IMR-90 (cell line): ENCODE data around the gene CYP27C1. TPM values are rescaled to one million over a fixed set of nuclear protein-coding genes. Genes with fewer than 3 reads are reported as not detected.

Experiments used
- ATAC-seq: fragments of 200-7000 bp; cut with Tn5 transposase; 2 replicates; pipeline ENCODE4 v1.9.1; 2020; ENCODE audit warnings: low read depth, mild to moderate bottlenecking, moderate library complexity
- BruUV-seq: library from RNA; stranded (reverse); fragments of 400-500 nt; replicated peaks from 2 replicates; lab custom pipeline; 2021; lab: Mats Ljungman, UMichigan
- CTCF ChIA-PET: fragments of 300-600 bp; formaldehyde crosslinking; extraction: SDS; loops from one replicate; lab custom pipeline; 2021; ENCODE audit warnings: antibody characterized with exemption; lab: Yijun Ruan, JAX
- POLR2A ChIA-PET: fragments of 300-600 bp; sonication (Branson Sonifier 250); formaldehyde crosslinking; loops from one replicate; lab custom pipeline; 2022; ENCODE audit warnings: antibody characterized with exemption; ENCODE audit not compliant: unreplicated experiment; lab: Charles Lee
- DNase-seq: peaks from one replicate; pipeline ENCODE4 v3.0.0; 2013
- H2AFZ ChIP-seq: replicated peaks from 2 replicates; pipeline ENCODE3; 2013; ENCODE audit warnings: low read length, mild to moderate bottlenecking; ENCODE audit not compliant: poor library complexity
- H2AK5ac ChIP-seq: 2 replicates; pipeline ENCODE4 v1.6.1; 2013; ENCODE audit warnings: low read depth, low read length, inconsistent platforms
- H2AK9ac ChIP-seq: replicated peaks from 2 replicates; pipeline ENCODE3; 2013; ENCODE audit warnings: mild to moderate bottlenecking, low read depth, low read length, moderate library complexity; ENCODE audit not compliant: poor library complexity
- H2BK120ac ChIP-seq: 2 replicates; pipeline ENCODE4 v1.6.1; 2013; ENCODE audit warnings: low read depth, low read length, inconsistent platforms
- H2BK15ac ChIP-seq: 3 replicates; pipeline ENCODE4 v1.6.1; 2013; ENCODE audit warnings: low read depth, low read length, inconsistent platforms
- H2BK20ac ChIP-seq: 2 replicates; pipeline ENCODE4 v1.6.1; 2013; ENCODE audit warnings: low read depth, mild to moderate bottlenecking, inconsistent platforms, low read length, moderate library complexity
- H2BK5ac ChIP-seq: 2 replicates; pipeline ENCODE4 v1.6.1; 2013; ENCODE audit warnings: mild to moderate bottlenecking, low read depth, low read length, inconsistent platforms; ENCODE audit not compliant: poor library complexity, severe bottlenecking
- H3K14ac ChIP-seq: replicated peaks from 2 replicates; pipeline ENCODE4 v1.6.1; 2013; ENCODE audit warnings: low read depth, low read length, inconsistent platforms
- H3K18ac ChIP-seq: 2 replicates; pipeline ENCODE4 v1.6.1; 2013; ENCODE audit warnings: low read depth, low read length, control low read depth
- H3K23ac ChIP-seq: 2 replicates; pipeline ENCODE4 v1.6.1; 2013; ENCODE audit warnings: low read depth, low read length, inconsistent platforms
- H3K27ac ChIP-seq: 2 replicates; pipeline ENCODE4 v1.5.1; 2013; ENCODE audit warnings: mild to moderate bottlenecking, control low read depth, low read length; ENCODE audit not compliant: insufficient read depth
- H3K27me3 ChIP-seq: 2 replicates; pipeline ENCODE4 v1.6.1; 2013; ENCODE audit warnings: low read length; ENCODE audit not compliant: control insufficient read depth, insufficient read depth
- H3K36me3 ChIP-seq: 2 replicates; pipeline ENCODE4 v1.6.1; 2013; ENCODE audit warnings: low read length, mixed read lengths; ENCODE audit not compliant: control insufficient read depth, insufficient read depth
- H3K4ac ChIP-seq: 2 replicates; pipeline ENCODE4 v1.6.1; 2013; ENCODE audit warnings: low read depth, low read length, inconsistent platforms
- H3K4me1 ChIP-seq: 2 replicates; pipeline ENCODE4 v1.6.1; 2013; ENCODE audit warnings: low read length, mixed read lengths; ENCODE audit not compliant: control insufficient read depth, insufficient read depth
- H3K4me2 ChIP-seq: 2 replicates; pipeline ENCODE4 v1.6.1; 2013; ENCODE audit warnings: low read depth, mild to moderate bottlenecking, control low read depth, low read length, moderate library complexity
- H3K4me3 ChIP-seq: 2 replicates; pipeline ENCODE4 v1.5.1; 2013; ENCODE audit warnings: low read depth, mild to moderate bottlenecking, control low read depth, low read length, moderate library complexity; ENCODE audit not compliant: insufficient read depth
- H3K56ac ChIP-seq: 2 replicates; pipeline ENCODE4 v1.6.1; 2013; ENCODE audit warnings: low read length, inconsistent platforms; ENCODE audit not compliant: insufficient read depth; ENCODE audit errors: extremely low read depth
- H3K79me1 ChIP-seq, 2 experiments: 2 replicates each; pipeline ENCODE4 v1.6.1; 2013; ENCODE audit warnings: low read length in 2 of 2, inconsistent platforms in 1 of 2, low read depth in 1 of 2
- H3K9ac ChIP-seq: 2 replicates; pipeline ENCODE4 v1.6.1; 2013; ENCODE audit warnings: low read depth, low read length, control low read depth
- H3K9me1 ChIP-seq: 2 replicates; pipeline ENCODE4 v1.6.1; 2013; ENCODE audit warnings: low read length, inconsistent platforms; ENCODE audit not compliant: insufficient read depth
- H3K9me3 ChIP-seq: 2 replicates; pipeline ENCODE4 v1.6.1; 2013; ENCODE audit warnings: low read length; ENCODE audit not compliant: control insufficient read depth, insufficient read depth
- H4K20me1 ChIP-seq: 2 replicates; pipeline ENCODE4 v1.6.1; 2013; ENCODE audit warnings: low read length, inconsistent platforms; ENCODE audit not compliant: insufficient read depth
- H4K5ac ChIP-seq: 2 replicates; pipeline ENCODE4 v1.6.1; 2013; ENCODE audit warnings: mild to moderate bottlenecking, low read depth, low read length, control low read depth
- H4K8ac ChIP-seq, 2 experiments: 2 replicates each; pipeline ENCODE4 v1.6.1; 2013; ENCODE audit warnings: low read depth in 2 of 2, low read length in 2 of 2, control low read depth in 1 of 2, inconsistent platforms in 1 of 2
- H4K91ac ChIP-seq: 2 replicates; pipeline ENCODE4 v1.6.1; 2013; ENCODE audit warnings: low read depth, low read length, inconsistent platforms; ENCODE audit not compliant: insufficient read depth
- BHLHE40 ChIP-seq: fragments of 150-350 bp; IDR thresholded peaks from 2 replicates; pipeline ENCODE4 v1.6.1; 2016; ENCODE audit warnings: mild to moderate bottlenecking, low read depth, low read length
- CEBPB ChIP-seq: IDR thresholded peaks from 2 replicates; pipeline ENCODE4 v1.6.1; 2012; ENCODE audit warnings: low read depth, low read length, improper control_type of control experiment
- CHD1 ChIP-seq: IDR thresholded peaks from 2 replicates; pipeline ENCODE4 v1.6.1; 2012; ENCODE audit warnings: low read depth, low read length, improper control_type of control experiment
- CTCF ChIP-seq: conservative IDR thresholded peaks from 2 replicates; pipeline ENCODE4 v1.5.1; 2012; ENCODE audit warnings: mild to moderate bottlenecking, low read depth, low read length, improper control_type of control experiment
- ELK1 ChIP-seq: fragments of 150-350 bp; IDR thresholded peaks from 2 replicates; pipeline ENCODE4 v1.6.1; 2016; ENCODE audit warnings: low read depth, mild to moderate bottlenecking, low read length, moderate library complexity, borderline replicate concordance
- FOS ChIP-seq: fragments of 150-350 bp; IDR thresholded peaks from 2 replicates; pipeline ENCODE4 v1.6.1; 2016; ENCODE audit warnings: low read depth, low read length
- MAFK ChIP-seq: IDR thresholded peaks from 2 replicates; pipeline ENCODE4 v1.6.1; 2012; ENCODE audit warnings: low read depth, low read length, improper control_type of control experiment
- MAZ ChIP-seq: IDR thresholded peaks from 2 replicates; pipeline ENCODE4 v1.6.1; 2012; ENCODE audit warnings: low read depth, mild to moderate bottlenecking, low read length, improper control_type of control experiment, moderate library complexity, borderline replicate concordance
- MXI1 ChIP-seq: IDR thresholded peaks from 2 replicates; pipeline ENCODE4 v1.6.1; 2012; ENCODE audit warnings: low read depth, mild to moderate bottlenecking, low read length, moderate library complexity, borderline replicate concordance
- NFE2L2 ChIP-seq: fragments of 150-350 bp; IDR thresholded peaks from 2 replicates; pipeline ENCODE4 v1.6.1; 2016; ENCODE audit warnings: low read depth, mild to moderate bottlenecking, low read length
- POLR2A ChIP-seq: IDR thresholded peaks from 2 replicates; pipeline ENCODE4 v1.6.1; 2012; ENCODE audit warnings: mild to moderate bottlenecking, low read depth, low read length
- RAD21 ChIP-seq: IDR thresholded peaks from 2 replicates; pipeline ENCODE4 v1.6.1; 2012; ENCODE audit warnings: low read length, improper control_type of control experiment
- RCOR1 ChIP-seq: IDR thresholded peaks from 2 replicates; pipeline ENCODE4 v1.6.1; 2012; ENCODE audit warnings: mild to moderate bottlenecking, low read length, improper control_type of control experiment; ENCODE audit not compliant: insufficient replicate concordance
- RFX5 ChIP-seq: IDR thresholded peaks from 2 replicates; pipeline ENCODE4 v1.8.0; 2012; ENCODE audit warnings: low read depth, mild to moderate bottlenecking, low read length, moderate library complexity
- SMC3 ChIP-seq: fragments of 150-350 bp; IDR thresholded peaks from 2 replicates; pipeline ENCODE4 v1.6.1; 2016; ENCODE audit warnings: low read depth, mild to moderate bottlenecking, antibody characterized with exemption, low read length, moderate library complexity
- USF2 ChIP-seq: fragments of 150-350 bp; IDR thresholded peaks from 2 replicates; pipeline ENCODE4 v1.6.1; 2017; ENCODE audit warnings: mild to moderate bottlenecking, antibody characterized with exemption, low read length, low read depth
- WGBS, 2 experiments: methylation state at CpG; one replicate each; pipeline versions ENCODE4 v1.1.5 to v1.1.7; 2013; ENCODE audit warnings: missing lambda C conversion rate in 2 of 2; ENCODE audit not compliant: insufficient read length in 1 of 2; ENCODE audit errors: extremely low coverage in 2 of 2; 5-methylcytosine and 5-hydroxymethylcytosine counted together
- dilution Hi-C: fragments of 300-500 bp; cut with HindIII; formaldehyde crosslinking; loops from one replicate; pipeline ENCODE4 v1.14.3; 2018; ENCODE audit warnings: low sequenced_read_pairs; ENCODE audit not compliant: unreplicated experiment
- in situ Hi-C: fragments of 300-500 bp; cut with MboI; formaldehyde crosslinking; loops from 3 replicates; pipeline ENCODE4 v1.14.3; 2019; ENCODE audit warnings: low sequenced_read_pairs, inconsistent platforms, mixed read lengths
- intact Hi-C: fragments of 100-400 bp; cut with micrococcal nuclease; formaldehyde crosslinking; loops from 2 replicates; pipeline ENCODE4 v1.10.0; 2022
- polyA plus RNA-seq, 3 experiments: library from polyadenylated mRNA; depleted of rRNA; stranded (reverse); fragments of >200 nt; gene quantifications; 2 replicates each; pipeline ENCODE4 v1.2.3, GENCODE V29; 2012; ENCODE audit warnings: low replicate concordance in 1 of 3
- total RNA-seq: library from RNA; depleted of rRNA; stranded (reverse); fragments of >200 nt; gene quantifications from 2 replicates; pipeline ENCODE4 v1.2.3, GENCODE V29; 2012

Gene CYP27C1
- total and polyA plus RNA-seq, 2 of the 4 experiments (the other 2 are of a cell fraction): not detected

- CTCF ChIA-PET: no interaction called here
- H2BK5ac ChIP-seq: no peak overlapping the region
- intact Hi-C loops (no loop called here), in situ Hi-C loops (no loop called here), dilution Hi-C loops (no loop called here)
- H2AK9ac ChIP-seq: no peak overlapping the region
- no peaks in the 10 kb centered on the region for H4K20me1 ChIP-seq
- no peak overlapping the region for H2BK20ac ChIP-seq
- H3K36me3 ChIP-seq: no peaks in the 10 kb centered on the region
- H3K23ac ChIP-seq: no peak overlapping the region
- H3K18ac ChIP-seq: no peak overlapping the region
- no peaks in the 10 kb centered on the region for H3K79me1 ChIP-seq
- no peak overlapping the region for H3K14ac ChIP-seq
- no peak overlapping the region for H3K56ac ChIP-seq
- WGBS, 2 experiments: no CpG with 5 or more reads among the region's 4 CpGs
- BruUV-seq: no TSS peak
- no peak overlapping the region for H4K5ac ChIP-seq
- no peaks in the 10 kb centered on the region; the same call in 1 of the 2 replicates for H3K9me3 ChIP-seq
- DNase-seq (peak; percentile 19), ATAC-seq (peak; percentile 73)
- H3K9ac ChIP-seq: no peak overlapping the region
- H3K4ac ChIP-seq: no peak overlapping the region
- no peak overlapping the region for H2AFZ ChIP-seq
- no peaks in the 10 kb centered on the region for H3K9me1 ChIP-seq
- H2BK120ac ChIP-seq: no peak overlapping the region
- POLR2A ChIA-PET: no interaction called here
- H3K4me1 ChIP-seq: no peaks in the 10 kb centered on the region; the same call in 1 of the 2 replicates
- H3K27me3 ChIP-seq: peaks cover 15% of the 10 kb centered on the region
- TF ChIP-seq ELK1 (no peak), NFE2L2 (no peak), SMC3 (no peak), CHD1 (no peak), POLR2A (no peak), RCOR1 (no peak), MXI1 (no peak), MAZ (no peak), FOS (no peak), RFX5 (no peak), USF2 (no peak), MAFK (no peak), BHLHE40 (no peak), CEBPB (no peak), CTCF (no peak), RAD21 (no peak)
- no peak overlapping the region for H3K27ac ChIP-seq
- no peak overlapping the region for H2BK15ac ChIP-seq
- no peak overlapping the region for H4K8ac ChIP-seq
- H3K4me3 ChIP-seq: no peak overlapping the region
- H4K91ac ChIP-seq: no peak overlapping the region
- H3K4me2 ChIP-seq: no peak overlapping the region
- no peak overlapping the region for H2AK5ac ChIP-seq
These were observed 11.8 kb downstream of the CYP27C1 start for GRCh38 chr2:127208313-127208712.
